Muscle of arm (tissue), 12 donors: ENCODE data around the gene MRTFA. TPM values are rescaled to one million over a fixed set of nuclear protein-coding genes. Genes with fewer than 3 reads are reported as not detected.

ENCODE experiments used
- DNase-seq: peaks from one replicate; pipeline ENCODE4 v3.0.0-alpha.2; 2013
- polyA plus RNA-seq, 12 donors: library from polyadenylated mRNA; unstranded; fragments of 120-200 nt; gene quantifications; one replicate each; pipeline ENCODE4 v1.2.1, GENCODE V29; 2013; ENCODE audit not compliant: insufficient read length in 12 of 12

MRTFA gene
- polyA plus RNA-seq, 12 donors = 19.0 to 35.7 (median 23.5) TPM; not detected in 1

DNA sequence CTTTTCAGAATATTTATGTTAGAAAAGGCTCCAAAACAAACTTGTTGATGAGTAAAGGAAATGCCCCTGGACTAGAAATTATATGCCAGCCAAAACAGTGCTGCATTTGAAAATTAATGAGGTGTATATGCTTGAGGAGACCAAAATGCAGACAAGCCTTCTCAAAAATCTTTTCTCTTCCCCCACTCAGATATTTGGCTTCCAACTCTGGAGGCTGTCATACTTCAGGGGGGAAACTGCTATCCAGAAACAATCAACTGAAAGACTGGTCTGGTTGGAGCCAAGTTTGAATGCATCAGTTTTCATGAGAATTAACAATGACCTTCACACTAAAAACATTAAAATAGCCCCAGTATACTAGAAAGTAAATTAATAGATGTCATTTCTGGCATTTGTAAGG lies 167.9 kb downstream of the MRTFA start:
- no peak for DNase-seq

DNA sequence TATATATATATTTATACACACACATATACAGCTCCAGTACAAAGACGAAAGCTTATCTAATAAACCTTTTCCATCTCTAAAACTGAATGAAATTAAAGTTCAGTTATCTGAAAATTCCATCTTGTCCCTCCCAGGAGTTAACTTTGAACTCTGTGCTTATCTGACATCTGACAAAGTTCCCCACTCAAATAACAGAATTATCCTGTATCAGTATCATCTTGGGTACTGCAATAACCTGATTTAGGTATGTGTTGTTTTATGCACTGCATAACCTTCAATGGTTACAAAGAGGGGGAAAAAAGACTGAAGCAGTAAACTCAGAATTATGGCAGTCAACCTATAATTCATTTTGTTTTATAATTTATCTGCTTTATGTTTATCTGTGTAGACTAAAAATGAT lies 169.5 kb downstream of the MRTFA start:
- DNase-seq = no peak

DNA sequence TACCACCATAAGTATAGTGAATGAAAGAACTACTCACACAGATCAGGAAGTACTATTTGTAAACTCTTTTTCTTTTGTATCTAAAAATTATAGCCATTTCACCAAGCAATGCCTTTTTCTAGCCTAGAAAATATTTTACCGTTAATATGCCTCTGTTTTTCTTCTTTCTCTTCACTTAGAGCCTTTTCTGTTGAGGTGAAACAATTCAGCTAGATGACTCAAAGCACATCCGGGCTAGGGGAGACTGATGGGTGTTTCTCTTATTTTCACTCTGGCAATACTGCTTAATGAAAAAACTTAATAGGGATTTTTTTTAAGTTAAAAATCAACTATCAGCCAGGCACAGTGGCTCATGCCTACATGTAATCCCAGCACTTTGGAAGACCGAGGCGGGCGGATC lies 172.8 kb downstream of the MRTFA start:
- no peak for DNase-seq

DNA sequence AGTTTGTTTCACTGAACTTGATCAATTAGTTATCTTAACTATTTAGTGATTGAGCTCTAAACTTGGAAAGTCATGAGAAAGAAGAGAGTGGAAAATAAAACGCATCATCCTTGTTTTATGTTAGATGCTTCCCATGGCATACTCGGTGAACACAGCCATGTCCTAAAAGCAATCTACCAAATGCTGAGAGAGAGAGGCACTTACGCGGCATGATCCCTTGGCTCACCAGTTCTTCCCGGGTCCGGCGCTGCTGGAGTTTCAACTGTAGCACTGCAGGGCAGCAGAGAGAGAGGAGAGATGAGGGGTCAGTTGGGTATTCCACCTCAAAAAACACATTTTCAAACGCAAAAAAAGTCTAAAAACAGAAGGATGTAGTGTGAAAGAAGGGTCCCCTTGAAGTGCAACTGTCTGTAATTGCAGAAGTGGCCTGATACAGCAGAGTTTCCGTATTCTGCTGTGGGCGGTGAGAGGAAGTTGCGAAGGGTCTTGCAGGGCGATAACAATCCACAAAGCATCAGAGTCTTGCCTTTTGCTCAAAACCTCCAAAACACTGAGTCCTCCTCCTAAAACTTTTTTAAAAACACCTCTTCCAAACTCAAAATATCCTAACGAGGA lies 173.4 kb downstream of the MRTFA start:
- DNase-seq = no peak

DNA sequence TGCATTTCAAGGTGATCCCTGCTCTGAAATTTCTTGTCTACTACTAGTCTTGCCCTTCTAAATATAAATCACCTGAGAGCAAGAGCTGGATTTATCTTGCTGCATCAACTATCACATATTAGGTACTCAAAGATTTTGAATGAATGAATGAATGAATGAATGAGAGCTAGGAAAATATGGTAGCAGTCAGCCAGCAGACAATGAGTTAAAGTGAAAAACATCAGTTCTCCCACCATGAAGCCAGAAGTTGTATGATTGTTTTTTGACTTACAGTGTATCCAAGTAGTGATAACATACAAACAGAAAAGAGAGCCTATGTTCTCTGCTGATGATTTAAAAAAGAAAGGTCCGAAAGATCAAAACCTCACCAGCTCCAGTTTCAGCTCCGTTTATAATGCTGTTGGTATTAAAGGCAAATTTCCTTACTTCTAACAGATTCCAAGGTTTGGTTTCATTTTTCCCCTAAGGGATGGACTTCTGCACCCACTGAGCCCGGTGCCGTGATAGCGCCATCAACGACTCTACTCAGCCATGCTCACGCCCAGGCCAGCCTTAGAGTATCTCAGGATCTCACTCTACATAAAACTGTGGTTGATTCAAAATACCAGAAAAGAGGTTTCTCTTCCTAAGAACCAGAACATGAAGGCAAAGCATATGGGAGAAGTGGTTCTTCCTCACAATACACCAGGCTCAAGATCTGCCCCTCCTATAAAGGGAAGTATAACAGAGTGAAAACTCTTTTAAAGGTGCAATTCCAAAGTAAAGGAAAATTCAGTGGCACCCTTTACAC lies 174.1 kb downstream of the MRTFA start:
- DNase-seq = no peak

DNA sequence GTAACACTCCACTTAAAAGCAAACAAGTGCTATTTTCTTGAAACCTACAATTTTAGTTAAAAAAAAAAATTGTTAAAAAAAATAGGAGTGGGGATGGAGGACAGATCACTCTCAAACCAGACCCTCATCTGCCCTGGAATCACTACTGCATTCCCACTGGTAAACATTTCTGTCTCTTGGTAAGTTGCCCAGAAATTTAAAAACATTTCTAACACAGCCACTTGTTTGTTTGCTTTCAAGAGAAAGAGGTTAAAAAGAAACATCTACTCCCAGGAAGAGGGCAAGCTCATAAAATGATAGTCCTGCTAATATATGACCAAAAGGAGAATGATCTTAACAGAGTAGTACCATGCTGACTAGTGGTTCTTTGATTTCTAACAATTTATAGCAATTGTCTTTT lies 182.8 kb downstream of the MRTFA start:
- DNase-seq = no peak

DNA sequence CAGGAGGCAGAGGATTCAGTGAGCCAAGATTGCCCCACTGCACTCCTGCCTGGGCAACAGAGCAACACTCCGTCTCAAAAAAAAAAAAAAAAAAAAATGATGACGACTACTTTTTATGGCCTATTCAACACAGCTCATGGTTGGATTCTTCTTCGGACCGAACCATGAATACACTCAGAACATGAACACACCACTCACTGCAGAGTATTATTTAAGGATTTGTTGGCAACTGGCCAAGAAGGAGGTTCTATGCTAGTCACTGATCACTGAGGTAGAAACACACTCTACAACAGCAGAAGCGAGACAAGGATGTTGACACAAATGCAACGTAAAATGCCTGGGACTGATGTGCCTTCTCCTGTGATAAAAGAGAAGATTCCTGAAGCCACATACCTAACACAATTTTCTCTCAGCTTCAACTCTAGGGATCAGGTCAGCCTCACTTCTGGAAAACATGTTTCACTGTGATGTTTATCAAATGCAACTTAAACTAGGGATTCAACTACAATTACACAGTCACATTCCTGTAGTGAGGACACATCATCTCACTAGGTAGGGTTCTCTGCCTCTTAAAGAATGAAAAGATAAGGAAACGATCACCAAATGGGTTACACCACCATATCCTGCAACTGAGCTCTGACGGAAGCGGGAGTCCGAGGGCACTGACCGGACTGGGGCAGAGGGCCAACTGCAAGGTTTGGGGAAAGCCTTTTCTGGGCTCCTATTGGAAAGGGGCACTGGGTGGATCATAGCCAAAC lies 183.6 kb downstream of the MRTFA start:
- no peak for DNase-seq

DNA sequence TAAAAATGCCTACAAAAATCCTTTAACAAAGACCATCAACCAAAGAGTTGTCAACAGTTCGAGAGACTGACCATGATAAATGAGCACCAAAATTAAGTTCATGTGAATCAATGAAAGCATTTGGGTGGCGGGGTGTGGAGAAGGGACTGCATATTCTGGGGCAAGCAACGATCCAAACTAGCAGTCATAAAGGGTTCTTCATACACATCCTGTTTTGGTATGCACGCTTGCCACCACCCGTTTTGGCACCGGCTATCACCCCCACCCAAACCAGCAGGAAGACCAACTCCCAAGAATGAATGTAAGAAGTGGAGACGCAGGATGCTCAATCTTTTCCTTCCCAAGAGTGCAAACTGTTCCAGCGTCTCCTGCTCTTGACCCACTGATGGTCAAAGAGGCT lies 185.3 kb downstream of the MRTFA start:
- DNase-seq = no peak

DNA sequence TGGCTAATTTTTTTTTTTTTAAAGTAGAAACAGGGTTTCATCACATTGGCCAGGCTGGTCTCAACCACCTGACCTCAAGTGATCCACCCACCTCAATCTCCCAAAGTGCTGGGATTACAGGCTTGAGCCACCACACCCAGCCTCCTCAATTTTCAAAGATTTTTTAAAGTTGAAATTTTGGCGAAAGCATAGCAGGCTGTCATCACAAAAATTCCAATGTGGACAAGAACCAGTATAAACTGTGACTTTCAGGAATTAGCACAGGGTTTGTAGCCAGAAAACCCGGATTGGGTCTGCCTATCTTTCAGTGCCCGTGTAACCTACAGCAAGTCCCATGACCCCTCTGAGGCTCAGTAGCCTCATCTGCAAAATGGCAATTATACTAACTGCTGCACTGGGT lies 185.9 kb downstream of the MRTFA start:
- no peak for DNase-seq

DNA sequence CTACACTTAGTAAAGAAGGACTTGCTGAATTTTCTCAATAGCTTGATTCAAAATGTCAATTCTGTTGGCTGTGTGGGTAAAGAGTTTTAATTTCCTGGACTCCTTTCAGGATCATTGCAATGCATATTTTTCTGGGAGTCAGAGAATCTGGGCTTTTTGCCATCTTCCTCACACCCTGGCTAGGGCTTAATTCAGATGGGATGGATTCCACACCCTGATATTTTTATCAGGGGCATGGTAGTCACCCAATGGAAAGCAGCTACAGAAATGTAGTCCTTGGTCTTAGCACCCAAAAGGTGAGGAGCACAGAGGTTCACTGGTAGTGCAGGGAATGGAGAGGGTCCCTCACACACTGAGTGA lies 186.9 kb downstream of the MRTFA start:
- DNase-seq = peak; percentile 37

DNA sequence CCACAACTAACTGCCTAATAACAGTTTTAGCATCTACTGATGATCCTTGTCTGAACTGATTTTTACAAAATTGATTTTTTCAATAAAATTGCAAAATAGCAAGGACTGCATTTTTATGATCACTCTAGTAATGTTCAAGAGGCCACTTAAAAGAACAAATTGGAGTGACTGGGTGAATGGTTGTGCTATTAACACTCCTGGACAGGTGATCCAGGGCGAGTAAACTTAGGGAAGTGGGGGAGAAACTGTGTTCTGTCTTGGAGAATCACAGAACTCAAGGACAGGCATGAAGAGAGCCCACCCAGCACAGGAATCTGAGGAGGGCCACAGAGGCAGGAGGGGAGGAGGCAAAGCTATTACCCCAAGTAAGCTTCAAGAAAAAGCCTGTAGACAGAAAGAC lies 190.3 kb downstream of the MRTFA start:
- DNase-seq = no peak

DNA sequence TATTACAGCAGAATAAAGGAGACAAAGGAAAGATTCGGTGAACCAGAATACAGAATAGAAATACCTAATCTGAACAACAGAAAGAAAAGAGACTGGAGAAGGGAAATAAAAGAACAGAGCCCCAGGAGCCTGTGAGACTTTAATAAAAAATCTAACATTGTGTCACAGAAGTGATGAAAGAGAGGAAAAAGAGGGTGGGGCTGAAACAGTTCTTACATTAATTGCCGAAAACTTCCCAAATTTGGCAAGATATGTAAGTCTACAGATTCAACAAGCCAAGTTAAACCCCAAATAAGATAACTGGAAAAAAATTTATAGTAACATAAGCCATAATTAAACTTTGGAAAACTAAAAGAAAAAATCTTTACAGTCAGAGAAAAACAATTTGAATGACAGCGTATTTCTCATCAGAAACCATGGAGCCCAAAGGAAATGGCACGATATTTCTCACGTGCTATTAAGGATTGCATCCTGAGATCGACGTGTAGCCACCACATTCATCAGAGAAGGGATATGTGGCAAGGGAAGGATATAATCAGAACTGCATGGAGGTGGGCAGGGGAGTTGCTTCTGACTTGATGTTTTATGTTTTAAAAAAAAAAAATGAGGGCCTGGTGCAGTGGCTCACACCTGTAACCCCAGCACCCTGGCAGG lies 192.2 kb downstream of the MRTFA start:
- DNase-seq = no peak

DNA sequence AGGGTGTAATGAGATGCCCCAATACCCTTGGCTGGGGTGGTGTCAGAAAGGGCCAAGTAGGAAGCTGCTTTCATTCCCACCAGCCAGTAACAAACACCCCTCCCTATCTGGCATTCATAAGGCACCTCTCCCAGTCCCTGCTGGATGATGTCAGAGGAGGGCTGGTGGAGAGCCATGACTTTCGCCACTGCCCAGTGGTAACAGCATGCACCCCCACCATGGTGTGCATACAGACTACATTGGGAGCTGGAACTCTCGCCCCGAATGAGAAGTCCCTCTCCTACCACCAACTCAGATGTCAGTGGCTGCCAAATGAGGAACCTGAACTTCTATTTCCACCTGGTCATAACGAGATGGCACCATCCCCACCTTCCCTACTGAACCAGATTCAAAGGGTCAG lies 192.8 kb downstream of the MRTFA start:
- no peak for DNase-seq

DNA sequence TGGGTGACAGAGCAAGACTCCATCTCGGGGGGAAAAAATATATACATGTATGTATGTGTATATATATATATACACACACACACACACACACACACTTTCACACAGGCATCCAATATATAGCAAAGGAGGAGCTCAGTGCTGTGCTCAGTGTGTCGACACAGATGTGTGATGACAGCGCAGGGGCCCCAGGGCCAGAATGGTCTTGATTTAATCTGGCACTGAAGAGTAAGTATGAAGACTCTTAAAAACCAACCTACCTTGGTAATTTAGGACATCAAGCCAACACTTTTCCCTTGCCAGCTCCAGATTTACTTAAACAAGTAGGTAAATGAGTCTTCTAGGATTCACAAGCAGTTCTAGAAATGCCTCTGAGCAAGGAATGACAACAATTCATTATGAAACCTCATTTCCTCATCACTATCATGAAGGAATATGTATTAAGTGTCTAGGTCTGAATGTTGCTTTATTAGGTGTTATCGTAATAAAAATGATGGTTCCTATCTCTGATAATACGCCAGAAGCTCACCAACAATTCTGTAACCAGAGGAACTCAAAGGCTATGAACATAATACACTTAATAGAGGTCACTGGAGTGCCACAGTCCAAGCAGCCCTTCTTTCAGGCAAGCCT lies 194.6 kb downstream of the MRTFA start:
- DNase-seq = no peak

DNA sequence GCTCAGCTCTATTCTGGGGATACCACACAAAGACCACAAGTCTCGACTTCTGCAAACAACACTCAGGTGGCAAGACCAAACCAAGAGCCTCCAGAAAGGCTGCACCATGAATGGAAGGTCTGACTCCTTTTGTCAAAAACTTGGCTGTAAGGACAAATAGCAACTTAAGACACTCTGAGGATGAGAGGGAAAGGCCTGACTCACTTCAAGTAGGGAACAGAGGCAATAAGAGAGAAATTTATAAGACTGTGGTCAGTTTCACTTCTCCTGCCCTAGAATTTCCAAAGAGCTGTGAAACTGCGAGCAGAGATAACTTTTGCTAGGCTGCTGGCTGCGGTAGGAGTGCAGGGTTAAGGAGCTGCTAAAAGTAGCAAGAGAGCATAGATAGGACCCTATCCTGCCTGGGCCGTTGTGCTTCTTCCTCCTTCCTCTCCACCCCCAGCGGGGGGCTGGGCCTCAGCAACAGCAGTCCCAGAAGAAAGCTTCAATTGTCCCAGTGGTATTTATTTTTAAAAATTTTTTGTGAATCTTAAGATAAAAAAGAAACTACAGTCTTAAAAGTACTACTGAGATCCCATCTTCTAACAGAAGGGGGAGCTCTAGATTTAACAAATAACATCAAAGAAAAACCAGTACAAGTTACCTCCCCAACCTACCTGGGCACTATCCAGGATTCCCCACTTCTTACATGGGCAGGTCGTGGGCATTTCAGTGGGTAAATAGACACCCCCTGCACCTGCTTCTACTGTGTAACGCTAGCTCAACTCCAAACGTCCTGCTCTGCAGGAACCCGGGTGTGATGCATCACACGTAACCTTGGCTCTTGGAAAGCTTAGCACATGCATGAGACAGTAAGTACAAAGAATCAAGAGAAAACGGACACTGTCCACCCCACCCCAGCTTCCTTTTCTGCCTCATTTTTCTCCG lies 199.8 kb downstream of the MRTFA start:
- peak; percentile 68 for DNase-seq

DNA sequence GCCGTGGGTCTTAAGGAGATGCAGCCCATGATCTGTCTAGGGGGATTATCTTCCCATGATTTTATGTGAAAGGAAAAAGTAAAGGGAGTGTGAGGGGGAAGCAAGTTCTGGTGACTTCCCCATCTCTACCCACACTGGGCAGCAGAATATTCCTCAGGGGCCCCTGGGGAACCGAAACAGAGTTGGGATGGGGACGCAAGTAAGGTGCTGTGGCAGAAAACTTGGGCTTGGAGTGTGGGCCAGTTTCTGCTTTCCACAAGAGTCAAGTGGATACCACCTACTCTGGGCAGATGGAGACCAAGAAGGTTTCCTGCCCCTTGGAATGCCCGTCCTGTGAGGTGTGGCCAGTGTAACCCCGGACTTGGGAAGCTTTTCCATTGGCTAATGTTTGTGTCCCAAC lies 201.8 kb downstream of the MRTFA start:
- no peak for DNase-seq

DNA sequence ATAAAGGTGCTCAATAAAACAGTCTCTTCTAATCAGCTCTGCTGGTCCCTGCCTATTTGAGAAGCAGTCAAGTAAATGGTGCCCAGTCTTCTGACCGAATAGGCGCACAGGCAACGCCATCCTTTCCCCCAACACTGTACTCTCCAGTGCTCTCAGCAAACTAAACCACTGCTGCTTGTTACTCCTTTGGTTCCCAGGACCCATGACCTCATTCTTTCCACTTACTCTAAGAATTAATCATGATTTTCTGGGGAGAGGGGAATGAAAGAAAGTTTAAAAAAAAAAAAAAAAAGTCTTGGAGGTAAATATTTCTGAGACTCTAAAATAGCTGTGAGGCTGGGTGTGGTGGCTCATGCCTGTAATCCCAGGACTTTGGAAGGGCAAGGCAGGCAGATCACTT lies 202.4 kb downstream of the MRTFA start:
- no peak for DNase-seq

DNA sequence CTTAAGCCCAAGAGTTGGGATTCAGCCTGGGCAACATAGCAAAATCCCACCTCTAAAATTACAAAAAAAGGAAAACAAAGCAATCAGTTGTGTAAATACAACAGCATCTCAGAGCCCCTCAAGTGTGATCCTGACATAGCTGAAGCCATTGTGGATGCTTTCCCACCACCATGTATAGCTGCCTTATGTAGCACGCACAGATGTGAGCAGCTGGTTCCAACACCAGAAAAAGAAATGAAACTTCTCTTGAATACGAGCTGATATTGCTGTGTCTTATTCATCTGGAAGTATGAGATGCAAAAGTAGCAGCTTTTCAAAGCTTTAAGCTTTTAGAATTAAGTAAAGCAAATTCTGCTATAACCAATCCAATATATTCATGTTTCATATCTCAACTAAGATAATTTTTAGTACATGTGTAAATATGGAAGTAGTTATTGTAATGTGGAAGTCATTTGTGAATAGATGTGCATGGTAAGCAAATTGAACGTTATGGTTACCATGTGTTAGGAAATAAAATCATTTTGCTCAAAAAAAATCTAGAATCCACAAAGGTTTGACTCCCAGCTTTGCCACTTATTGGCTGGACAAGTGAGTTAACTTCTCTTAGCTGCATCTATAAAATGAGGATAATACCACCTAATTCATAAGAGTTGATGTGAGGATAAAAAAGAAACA lies 203.0 kb downstream of the MRTFA start:
- DNase-seq = no peak

DNA sequence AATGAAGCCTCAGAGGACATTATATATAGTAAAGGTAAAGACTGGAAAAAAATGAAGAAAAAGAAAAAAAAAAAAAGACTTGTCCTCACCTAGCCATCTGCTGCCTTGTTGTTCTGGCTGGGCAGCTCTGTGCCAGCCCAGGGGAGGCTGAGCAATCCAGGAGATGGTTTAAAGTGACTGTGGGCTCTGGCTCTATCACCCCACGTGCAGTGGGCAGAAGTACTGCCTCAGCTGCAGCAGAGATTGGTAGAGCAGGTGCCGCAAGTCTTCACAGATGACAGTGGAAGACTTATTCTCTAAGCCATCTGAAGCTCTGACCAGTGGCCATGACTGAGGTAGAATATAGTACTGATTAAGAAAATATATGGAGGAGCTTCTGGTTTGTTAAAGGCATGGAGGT lies 203.9 kb downstream of the MRTFA start:
- no peak for DNase-seq

DNA sequence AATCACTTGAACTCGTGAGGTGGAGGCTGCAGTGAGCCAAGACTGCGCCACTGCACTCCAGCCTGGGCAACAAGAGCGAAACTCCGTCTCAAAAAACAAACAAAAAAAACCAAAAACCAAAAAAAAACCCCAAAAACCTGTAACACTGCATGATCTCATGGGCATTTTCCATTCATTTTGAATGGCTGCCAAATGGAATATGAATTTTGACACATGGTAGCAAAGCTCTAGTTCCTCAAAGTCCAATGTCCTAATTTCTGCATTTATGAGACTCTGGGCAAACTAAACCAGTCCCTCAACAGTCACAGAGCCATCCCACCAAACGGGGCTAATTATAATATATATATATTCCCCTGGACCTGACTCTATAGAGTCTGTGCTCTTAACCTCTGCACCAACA lies 204.4 kb downstream of the MRTFA start:
- no peak for DNase-seq
